GM10266 (cell line): ENCODE measurements around the gene HLA-DOB.

Experiments used
- DNase-seq: peaks from one replicate; pipeline ENCODE4 v3.0.0; 2012; ENCODE audit errors: extremely low spot score
- TF ChIP-seq, protein P1 (sequence below): IDR thresholded peaks from 2 replicates; pipeline ENCODE4 v1.5.1; 2012; ENCODE audit warnings: mild to moderate bottlenecking, low read depth; ENCODE audit not compliant: control insufficient read depth, insufficient read depth; ENCODE audit errors: missing control alignments

Gene HLA-DOB

DNA sequence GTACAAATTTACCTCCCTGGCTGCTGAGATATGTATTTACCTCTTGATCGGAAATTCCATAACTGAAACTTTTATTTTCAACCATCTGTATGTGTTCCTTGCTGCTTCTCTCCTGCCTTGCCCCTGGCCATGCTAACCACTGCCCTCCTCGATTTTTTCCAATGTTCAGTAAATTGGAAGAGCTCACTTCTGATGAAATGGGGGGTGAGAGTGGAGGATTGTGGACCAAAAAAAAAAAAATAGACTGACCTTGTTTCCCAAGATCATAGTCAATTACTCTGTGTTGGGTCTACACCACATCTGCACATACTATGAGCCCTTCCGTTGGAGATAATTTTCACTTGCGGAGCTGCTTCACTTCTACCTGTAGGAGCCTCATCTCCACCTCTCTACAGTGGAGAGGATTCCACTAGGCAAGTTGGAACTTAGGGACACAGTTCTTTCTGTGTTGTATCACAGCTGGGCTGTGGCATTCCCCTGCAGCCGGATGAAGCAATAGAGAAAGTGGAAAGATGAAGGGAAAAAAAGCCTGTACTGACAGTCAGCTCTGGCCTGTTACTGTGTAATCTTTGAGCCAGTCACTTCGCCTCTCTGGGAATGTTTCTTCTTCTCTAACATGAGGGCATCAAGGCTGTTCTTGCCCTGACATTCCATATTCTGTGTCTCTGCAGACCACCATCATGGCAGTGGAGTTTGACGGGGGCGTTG lies 38.8 kb upstream of the HLA-DOB start:
- TF ChIP-seq, protein P1, sequence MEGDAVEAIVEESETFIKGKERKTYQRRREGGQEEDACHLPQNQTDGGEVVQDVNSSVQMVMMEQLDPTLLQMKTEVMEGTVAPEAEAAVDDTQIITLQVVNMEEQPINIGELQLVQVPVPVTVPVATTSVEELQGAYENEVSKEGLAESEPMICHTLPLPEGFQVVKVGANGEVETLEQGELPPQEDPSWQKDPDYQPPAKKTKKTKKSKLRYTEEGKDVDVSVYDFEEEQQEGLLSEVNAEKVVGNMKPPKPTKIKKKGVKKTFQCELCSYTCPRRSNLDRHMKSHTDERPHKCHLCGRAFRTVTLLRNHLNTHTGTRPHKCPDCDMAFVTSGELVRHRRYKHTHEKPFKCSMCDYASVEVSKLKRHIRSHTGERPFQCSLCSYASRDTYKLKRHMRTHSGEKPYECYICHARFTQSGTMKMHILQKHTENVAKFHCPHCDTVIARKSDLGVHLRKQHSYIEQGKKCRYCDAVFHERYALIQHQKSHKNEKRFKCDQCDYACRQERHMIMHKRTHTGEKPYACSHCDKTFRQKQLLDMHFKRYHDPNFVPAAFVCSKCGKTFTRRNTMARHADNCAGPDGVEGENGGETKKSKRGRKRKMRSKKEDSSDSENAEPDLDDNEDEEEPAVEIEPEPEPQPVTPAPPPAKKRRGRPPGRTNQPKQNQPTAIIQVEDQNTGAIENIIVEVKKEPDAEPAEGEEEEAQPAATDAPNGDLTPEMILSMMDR: no peak
- no peak for DNase-seq

DNA sequence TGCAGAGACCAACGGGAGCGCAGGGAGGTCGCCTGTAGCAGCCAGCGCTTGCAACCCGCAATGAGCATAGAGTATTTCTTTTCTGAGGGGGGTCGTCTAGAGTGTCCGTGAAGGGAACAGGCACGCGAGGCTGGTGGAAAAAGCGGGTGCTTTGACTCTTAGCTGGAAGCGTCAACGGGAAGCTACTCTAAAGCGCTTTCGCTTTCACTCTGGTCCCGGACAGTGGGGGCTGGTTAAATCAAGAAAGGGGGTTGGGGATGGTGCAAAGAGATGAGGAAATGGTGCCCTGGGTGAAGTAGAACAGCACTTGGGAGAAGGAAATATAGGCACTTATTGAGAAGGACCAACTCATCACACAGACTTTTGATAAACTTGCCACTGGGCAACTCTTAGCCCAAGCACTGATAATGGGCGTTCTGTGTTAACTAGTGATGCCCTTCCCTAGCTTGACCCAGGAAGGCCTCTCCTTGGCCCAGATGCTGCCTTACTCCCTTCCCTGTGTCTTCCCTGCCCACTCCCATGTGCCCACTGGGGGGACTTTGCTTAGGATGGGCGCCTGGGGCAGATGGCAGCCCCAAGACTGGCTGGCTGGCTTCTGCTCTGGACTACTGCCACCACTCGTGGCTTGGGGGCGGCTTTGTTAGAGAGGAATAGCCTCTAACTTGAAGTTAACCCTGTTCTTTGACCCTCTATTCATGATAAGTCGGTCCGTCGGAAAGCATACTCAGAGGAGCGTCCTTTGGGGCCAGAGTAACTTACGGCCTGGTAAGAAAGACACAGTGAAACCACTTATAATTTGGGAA lies 37.8 kb upstream of the HLA-DOB start:
- TF ChIP-seq, protein P1: no peak
- DNase-seq: peak; percentile 69

DNA sequence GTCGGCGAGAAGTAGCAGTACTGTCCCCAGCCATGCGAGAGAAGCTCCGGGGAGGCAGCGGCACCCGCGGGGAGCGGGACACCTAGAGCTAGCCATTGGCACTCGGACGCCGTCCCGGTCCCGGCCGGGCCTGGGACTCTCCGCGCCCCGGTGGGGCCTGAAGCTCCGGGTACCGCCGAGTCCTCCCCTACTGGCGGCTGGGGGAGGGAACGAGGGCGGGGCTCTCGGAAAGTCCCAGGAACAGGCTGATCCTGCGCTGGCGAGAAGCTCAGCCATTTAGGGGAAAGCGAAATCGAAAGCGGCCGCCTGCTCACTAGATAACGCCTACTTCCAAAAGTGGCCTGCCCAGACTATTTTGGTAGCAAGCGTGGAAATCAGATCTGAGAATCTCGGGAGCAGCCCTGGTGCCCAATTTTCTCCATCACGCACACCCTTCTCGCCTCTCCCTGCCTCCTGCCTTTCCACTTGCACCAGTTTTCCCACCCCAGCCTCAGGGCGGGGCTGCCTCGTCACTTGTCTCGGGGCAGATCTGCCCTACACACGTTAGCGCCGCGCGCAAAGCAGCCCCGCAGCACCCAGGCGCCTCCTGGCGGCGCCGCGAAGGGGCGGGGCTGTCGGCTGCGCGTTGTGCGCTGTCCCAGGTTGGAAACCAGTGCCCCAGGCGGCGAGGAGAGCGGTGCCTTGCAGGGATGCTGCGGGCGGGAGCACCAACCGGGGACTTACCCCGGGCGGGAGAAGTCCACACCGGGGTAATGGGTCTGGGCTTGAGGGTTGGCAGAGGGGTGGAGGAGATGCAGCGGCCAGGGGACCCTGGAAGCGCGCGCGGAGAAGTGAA lies 37.0 kb upstream of the HLA-DOB start, which contains the start of the genes PSMB9 and TAP1:
Gene PSMB9, plus strand, starts transcription at position 652 of the 835 bp plus-strand sequence. Its CDS starts 38 bp downstream, at position 690.
Gene TAP1, minus strand, starts transcription at position 164 of the 835 bp plus-strand sequence. Its CDS starts 68 bp downstream, at position 96.
- TF ChIP-seq, protein P1: peak; percentile 91
- DNase-seq: peak; percentile 93

DNA sequence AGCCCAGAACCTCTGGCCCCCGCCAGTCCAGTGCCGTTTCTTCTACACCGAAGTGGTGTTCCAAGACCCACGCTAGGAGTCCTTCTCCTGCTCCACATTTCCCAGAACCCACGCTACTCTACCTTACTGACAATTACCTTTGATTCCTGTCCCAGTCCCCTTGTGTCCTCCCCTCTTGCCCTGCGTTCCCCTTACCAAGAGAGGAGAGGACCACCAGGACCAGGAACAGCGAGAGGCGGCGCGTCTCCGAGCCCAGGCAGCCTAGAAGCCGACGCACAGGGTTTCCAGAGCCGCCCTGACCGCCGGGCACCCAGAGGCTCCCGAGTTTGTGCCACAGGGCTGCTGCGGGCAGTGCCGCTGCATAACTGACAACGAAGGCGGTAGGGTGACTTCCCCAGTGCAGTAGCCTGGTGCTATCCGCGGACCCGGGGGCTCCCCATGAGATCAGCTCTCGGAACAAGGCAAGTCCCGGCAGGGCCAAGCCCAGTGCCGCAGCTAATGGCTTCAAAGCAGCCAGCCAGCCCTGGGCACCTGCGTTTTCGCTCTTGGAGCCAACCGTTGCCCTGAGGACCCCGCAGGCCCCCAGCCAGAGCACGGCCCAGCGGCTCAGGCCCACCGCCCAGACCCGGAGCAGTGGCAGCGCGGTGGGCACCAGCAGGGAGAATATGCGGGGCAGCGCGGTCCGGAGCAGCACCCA lies 36.2 kb upstream of the HLA-DOB start:
- TF ChIP-seq, protein P1: no peak
- peak; percentile 50 for DNase-seq

DNA sequence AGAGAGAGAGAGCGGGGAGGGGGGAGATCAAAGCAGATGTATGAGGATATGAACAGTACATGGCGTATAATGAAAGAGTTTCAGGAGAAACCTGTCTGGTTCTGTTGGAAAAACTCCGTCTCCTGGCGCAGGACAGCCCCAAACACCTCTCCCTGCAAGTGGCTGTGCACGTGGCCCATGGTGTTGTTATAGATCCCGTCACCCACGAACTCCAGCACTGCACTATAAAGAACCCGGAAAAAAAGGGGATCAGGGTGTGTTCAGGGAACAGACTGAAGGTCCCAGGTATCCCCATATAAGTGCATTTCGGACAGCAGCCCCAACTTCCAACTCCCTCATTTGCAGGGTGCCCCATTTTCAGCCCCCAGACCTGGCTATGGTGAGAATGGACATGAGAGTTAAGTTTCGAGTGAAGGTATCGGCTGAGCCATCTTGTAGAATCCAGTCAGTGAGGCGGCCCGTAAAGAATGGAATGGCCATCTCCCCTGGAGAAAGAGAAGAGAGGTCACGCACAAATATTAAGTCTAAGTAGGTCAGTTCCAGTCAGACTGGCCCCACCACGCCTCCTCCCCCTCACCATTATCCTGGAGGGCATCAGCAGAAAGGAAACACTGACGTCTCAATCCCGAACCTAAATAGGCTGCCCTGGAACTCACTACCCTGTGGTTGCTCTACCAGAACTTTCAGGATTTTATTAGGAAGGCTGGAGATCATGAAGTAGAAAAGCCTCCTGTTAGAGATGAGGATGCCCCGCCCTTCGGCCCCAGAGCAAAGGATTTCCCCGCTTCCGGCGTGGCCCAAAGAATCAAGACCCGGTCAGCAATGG lies 35.4 kb upstream of the HLA-DOB start:
- DNase-seq: no peak
- TF ChIP-seq, protein P1: no peak

DNA sequence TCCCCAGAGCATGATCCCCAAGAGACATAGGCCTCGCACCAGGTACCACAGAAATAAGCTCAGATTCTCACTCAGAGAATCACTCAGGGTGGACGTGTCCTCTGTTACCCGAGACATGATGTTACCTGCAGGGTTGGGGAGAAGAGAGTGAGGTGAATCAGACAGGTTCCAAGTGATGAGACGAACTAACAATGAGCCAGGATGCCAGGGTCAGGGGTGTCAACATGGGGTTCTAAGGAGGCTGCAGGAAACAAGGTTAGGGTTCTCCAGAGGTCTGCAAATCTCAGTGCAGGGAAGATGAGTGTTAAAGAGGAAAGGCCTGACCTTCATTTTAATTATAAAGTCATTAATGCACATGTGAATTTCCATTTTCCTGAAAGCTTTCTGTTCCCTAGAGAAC lies 34.2 kb upstream of the HLA-DOB start:
- no peak for DNase-seq
- TF ChIP-seq, protein P1: no peak
